Neuronal stem cell (in vitro differentiated cells): ENCODE measurements around the gene FBP2.
A peak's percentile ranks its signal among the peaks of the same experiment; 100 is the strongest.

Source experiments
- DNase-seq: peaks from one replicate; pipeline ENCODE4 v3.0.0-alpha.2; 2013; ENCODE audit warnings: low spot score
- H2AFZ ChIP-seq: one replicate; pipeline ENCODE4 v1.6.1; 2013; ENCODE audit warnings: mild to moderate bottlenecking, low read length, inconsistent platforms
- H2AK5ac ChIP-seq: 2 replicates; pipeline ENCODE4 v1.6.1; 2013; ENCODE audit warnings: low read depth, mild to moderate bottlenecking, inconsistent platforms, low read length, moderate library complexity, mixed read lengths
- H2BK120ac ChIP-seq: 2 replicates; pipeline ENCODE4 v1.6.1; 2013; ENCODE audit warnings: low read depth, mild to moderate bottlenecking, inconsistent platforms, low read length, moderate library complexity, mixed read lengths
- H2BK12ac ChIP-seq: one replicate; pipeline ENCODE4 v1.6.1; 2013; ENCODE audit warnings: low read length, inconsistent platforms
- H2BK15ac ChIP-seq: 2 replicates; pipeline ENCODE4 v1.6.1; 2013; ENCODE audit warnings: mild to moderate bottlenecking, low read length, inconsistent platforms, mixed read lengths
- H2BK5ac ChIP-seq: one replicate; pipeline ENCODE4 v1.6.1; 2013; ENCODE audit warnings: inconsistent platforms, mild to moderate bottlenecking, low read length, moderate library complexity
- H3K14ac ChIP-seq: one replicate; pipeline ENCODE4 v1.6.1; 2013; ENCODE audit warnings: low read length, inconsistent platforms
- H3K18ac ChIP-seq: 2 replicates; pipeline ENCODE4 v1.6.1; 2013; ENCODE audit warnings: low read length, inconsistent platforms
- H3K23ac ChIP-seq: 2 replicates; pipeline ENCODE4 v1.6.1; 2013; ENCODE audit warnings: low read depth, mild to moderate bottlenecking, mixed read lengths, low read length, inconsistent platforms; ENCODE audit not compliant: poor library complexity
- H3K27ac ChIP-seq: replicated peaks from 3 replicates; pipeline ENCODE4 v1.5.1; 2013; ENCODE audit warnings: low read length, inconsistent platforms
- H3K27me3 ChIP-seq, 3 experiments: 2 replicates each; pipeline ENCODE4 v1.6.1; 2013; ENCODE audit warnings: low read length in 3 of 3, mild to moderate bottlenecking in 2 of 3, inconsistent platforms in 1 of 3, low read depth in 1 of 3, mixed read lengths in 1 of 3, moderate library complexity in 1 of 3; ENCODE audit not compliant: control insufficient read depth in 3 of 3, insufficient read depth in 3 of 3
- H3K36me3 ChIP-seq, 2 donors: replicated peaks in 1 of 2; 2 replicates each; pipeline ENCODE4 v1.6.1; 2013; ENCODE audit warnings: low read length in 2 of 2; ENCODE audit not compliant: control insufficient read depth in 2 of 2, insufficient read depth in 2 of 2
- H3K4ac ChIP-seq: 2 replicates; pipeline ENCODE4 v1.6.1; 2013; ENCODE audit warnings: inconsistent platforms, mild to moderate bottlenecking, low read length, moderate library complexity
- H3K4me1 ChIP-seq, 2 donors: 1 replicate in 1 of 2; 2 replicates in 1 of 2; pipeline ENCODE4 v1.6.1; 2013; ENCODE audit warnings: low read length in 2 of 2, low read depth in 1 of 2; ENCODE audit not compliant: control insufficient read depth in 2 of 2, insufficient read depth in 1 of 2
- H3K4me2 ChIP-seq: one replicate; pipeline ENCODE4 v1.6.1; 2013; ENCODE audit warnings: mild to moderate bottlenecking, low read length, inconsistent platforms; ENCODE audit not compliant: insufficient read depth, poor library complexity, severe bottlenecking
- H3K4me3 ChIP-seq, 2 donors: 2 replicates each; pipeline ENCODE4 v1.5.1; 2013; ENCODE audit warnings: low read length in 2 of 2, mild to moderate bottlenecking in 2 of 2, inconsistent platforms in 1 of 2, moderate library complexity in 1 of 2
- H3K79me1 ChIP-seq: one replicate; pipeline ENCODE4 v1.6.1; 2013; ENCODE audit warnings: low read depth, mild to moderate bottlenecking, inconsistent platforms, low read length, moderate library complexity
- H3K9ac ChIP-seq: one replicate; pipeline ENCODE4 v1.6.1; 2013; ENCODE audit warnings: mild to moderate bottlenecking, low read depth, low read length, inconsistent platforms; ENCODE audit not compliant: poor library complexity
- H3K9me3 ChIP-seq, 2 donors: replicated peaks in 1 of 2; 2 replicates each; pipeline versions ENCODE3 to v1.6.1; 2013; ENCODE audit warnings: low read length in 2 of 2, mild to moderate bottlenecking in 2 of 2, inconsistent platforms in 1 of 2, low read depth in 1 of 2, mixed read lengths in 1 of 2, moderate library complexity in 1 of 2; ENCODE audit not compliant: control insufficient read depth in 2 of 2, insufficient read depth in 1 of 2
- H4K8ac ChIP-seq: one replicate; pipeline ENCODE4 v1.6.1; 2013; ENCODE audit warnings: low read depth, mild to moderate bottlenecking, inconsistent platforms, low read length, moderate library complexity
- H4K91ac ChIP-seq: one replicate; pipeline ENCODE4 v1.6.1; 2013; ENCODE audit warnings: low read length, low read depth, mild to moderate bottlenecking, inconsistent platforms; ENCODE audit not compliant: poor library complexity
- WGBS, 2 donors: extraction: QIAGEN DNeasy Blood & Tissue Kit; methylation state at CpG; one replicate each; pipeline ENCODE4 v1.1.7; 2013; ENCODE audit warnings: missing lambda C conversion rate in 2 of 2, mixed read lengths in 1 of 2; ENCODE audit not compliant: insufficient read length in 2 of 2, insufficient replicate concordance in 1 of 2; ENCODE audit errors: extremely low coverage in 2 of 2; 5-methylcytosine and 5-hydroxymethylcytosine counted together

Gene FBP2

GRCh38 chr9:94586814-94587213, 6.8 kb downstream of the FBP2 start:
- no CpG with 5 or more reads among the region's 9 CpGs for WGBS, 2 donors
- no peak overlapping the region for H4K91ac ChIP-seq
- H3K9ac ChIP-seq, result no peak overlapping the region
- no peak overlapping the region for H3K4me2 ChIP-seq
- no peak overlapping the region for H3K14ac ChIP-seq
- H2BK120ac ChIP-seq, result no peak overlapping the region
- H2BK12ac ChIP-seq, result no peak overlapping the region
- no peak overlapping the region for H3K23ac ChIP-seq
- no peak for DNase-seq
- H2BK15ac ChIP-seq, result no peak overlapping the region
- H3K79me1 ChIP-seq, result no peaks in the 10 kb centered on the region
- no peaks in the 10 kb centered on the region for H3K36me3 ChIP-seq
- no peak overlapping the region for H3K27ac ChIP-seq
- no peak overlapping the region for H2AK5ac ChIP-seq
- no peak overlapping the region for H2BK5ac ChIP-seq
- H3K4ac ChIP-seq, result no peak overlapping the region
- no peak overlapping the region for H4K8ac ChIP-seq
- H2AFZ ChIP-seq, result peak overlapping the region; percentile 35
- H3K18ac ChIP-seq, result no peak overlapping the region
- H3K4me1 ChIP-seq, result peaks cover 0 to 4% of the 10 kb centered on the region in 2 donors
- H3K4me3 ChIP-seq, result no peak overlapping the region
- H3K27me3 ChIP-seq, result no peaks in the 10 kb centered on the region
- H3K9me3 ChIP-seq, result no peaks in the 10 kb centered on the region

DNA sequence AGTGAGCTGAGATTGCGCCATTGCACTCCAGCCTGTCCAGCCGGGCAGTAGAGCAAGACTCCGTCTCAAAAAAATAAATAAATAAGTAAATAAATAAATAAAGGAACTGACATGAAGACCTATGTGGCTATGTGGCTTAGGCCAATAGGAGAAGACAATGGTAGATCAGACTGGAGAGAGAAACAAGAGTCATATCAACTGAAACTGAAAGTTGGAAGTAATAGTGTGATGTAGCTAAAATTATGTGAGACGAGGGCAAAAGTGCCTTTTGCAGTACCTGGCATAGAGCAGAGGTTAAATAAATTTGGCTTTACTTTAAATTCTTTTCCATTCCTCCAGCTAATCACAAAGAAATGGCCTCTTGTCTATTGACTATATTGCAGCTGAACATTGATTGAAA, 7.3 kb downstream of the FBP2 start:
- no peak overlapping the region for H3K4me3 ChIP-seq
- no peak for DNase-seq

GRCh38 chr9:94584555-94584954, 9.1 kb downstream of the FBP2 start:
- H3K27ac ChIP-seq, result no peak overlapping the region
- no peak overlapping the region for H2BK12ac ChIP-seq
- no peak overlapping the region for H3K18ac ChIP-seq
- H4K8ac ChIP-seq, result no peak overlapping the region
- no peak overlapping the region for H3K4ac ChIP-seq
- no peak overlapping the region for H2AFZ ChIP-seq
- H3K4me3 ChIP-seq, result no peak overlapping the region
- H3K79me1 ChIP-seq, result no peaks in the 10 kb centered on the region
- H2BK120ac ChIP-seq, result no peak overlapping the region
- no peak overlapping the region for H2AK5ac ChIP-seq
- H2BK5ac ChIP-seq, result no peak overlapping the region
- H3K27me3 ChIP-seq, result no peaks in the 10 kb centered on the region
- H3K9ac ChIP-seq, result no peak overlapping the region
- H3K4me1 ChIP-seq, result peaks cover 0 to 4% of the 10 kb centered on the region in 2 donors
- H3K14ac ChIP-seq, result no peak overlapping the region
- WGBS, 2 donors, result no CpG with 5 or more reads among the region's 6 CpGs
- H3K23ac ChIP-seq, result no peak overlapping the region
- no peak for DNase-seq
- H3K36me3 ChIP-seq, result no peaks in the 10 kb centered on the region
- H3K4me2 ChIP-seq, result no peak overlapping the region
- no peaks in the 10 kb centered on the region for H3K9me3 ChIP-seq
- H2BK15ac ChIP-seq, result no peak overlapping the region
- no peak overlapping the region for H4K91ac ChIP-seq

More for the DNA sequence above, 7.3 kb downstream of the FBP2 start:
- no peak overlapping the region for H3K9ac ChIP-seq
- H2BK5ac ChIP-seq, result no peak overlapping the region
- H3K36me3 ChIP-seq, result no peaks in the 10 kb centered on the region
- no peak overlapping the region for H4K91ac ChIP-seq
- H3K14ac ChIP-seq, result no peak overlapping the region
- no peak overlapping the region for H2AK5ac ChIP-seq
- no peak overlapping the region for H2BK120ac ChIP-seq
- no peaks in the 10 kb centered on the region for H3K27me3 ChIP-seq
- H2BK15ac ChIP-seq, result no peak overlapping the region
- H3K4me1 ChIP-seq, result peaks cover 0 to 4% of the 10 kb centered on the region in 2 donors
- no CpG with 5 or more reads among the region's 4 CpGs for WGBS, 2 donors
- no peak overlapping the region for H4K8ac ChIP-seq
- H3K27ac ChIP-seq, result no peak overlapping the region
- no peak overlapping the region for H3K4ac ChIP-seq
- H3K23ac ChIP-seq, result no peak overlapping the region
- H3K18ac ChIP-seq, result no peak overlapping the region
- H3K4me2 ChIP-seq, result no peak overlapping the region
- no peak overlapping the region for H2AFZ ChIP-seq
- no peaks in the 10 kb centered on the region for H3K79me1 ChIP-seq
- H2BK12ac ChIP-seq, result no peak overlapping the region
- no peaks in the 10 kb centered on the region for H3K9me3 ChIP-seq

GRCh38 chr9:94581728-94582127, 11.9 kb downstream of the FBP2 start:
- Histone ChIP-seq H3K4me2 (no peak overlapping the region), H3K9me3 (no peaks in the 10 kb centered on the region), H2AFZ (no peak overlapping the region), H3K27ac (no peak overlapping the region), H3K27me3 (no peaks in the 10 kb centered on the region), H3K4ac (no peak overlapping the region), H3K9ac (no peak overlapping the region), H3K23ac (no peak overlapping the region), H2AK5ac (no peak overlapping the region), H4K91ac (no peak overlapping the region), H3K36me3 (no peaks in the 10 kb centered on the region), H3K18ac (no peak overlapping the region), H4K8ac (no peak overlapping the region), H2BK12ac (no peak overlapping the region), H3K4me3 (no peak overlapping the region), H2BK5ac (no peak overlapping the region), H3K14ac (no peak overlapping the region), H3K79me1 (no peaks in the 10 kb centered on the region), H3K4me1 (no peaks in the 10 kb centered on the region), H2BK15ac (no peak overlapping the region), H2BK120ac (no peak overlapping the region)
- no CpG with 5 or more reads among the region's 5 CpGs for WGBS, 2 donors
- no peak for DNase-seq
